HG03135 (cell line): ENCODE measurements around the gene SCRT2.
"Not testable (repeated sequence)": the region's sequence is repeated elsewhere in the genome, so short reads cannot be mapped to it uniquely, and the experiment has no call there.

Experiments
- ATAC-seq: cut with Tn5 transposase; IDR thresholded peaks from one replicate; pipeline ENCODE4 v1.9.1; 2021; ENCODE audit warnings: mild to moderate bottlenecking, moderate library complexity; ENCODE audit not compliant: unreplicated experiment

Gene SCRT2

DNA sequence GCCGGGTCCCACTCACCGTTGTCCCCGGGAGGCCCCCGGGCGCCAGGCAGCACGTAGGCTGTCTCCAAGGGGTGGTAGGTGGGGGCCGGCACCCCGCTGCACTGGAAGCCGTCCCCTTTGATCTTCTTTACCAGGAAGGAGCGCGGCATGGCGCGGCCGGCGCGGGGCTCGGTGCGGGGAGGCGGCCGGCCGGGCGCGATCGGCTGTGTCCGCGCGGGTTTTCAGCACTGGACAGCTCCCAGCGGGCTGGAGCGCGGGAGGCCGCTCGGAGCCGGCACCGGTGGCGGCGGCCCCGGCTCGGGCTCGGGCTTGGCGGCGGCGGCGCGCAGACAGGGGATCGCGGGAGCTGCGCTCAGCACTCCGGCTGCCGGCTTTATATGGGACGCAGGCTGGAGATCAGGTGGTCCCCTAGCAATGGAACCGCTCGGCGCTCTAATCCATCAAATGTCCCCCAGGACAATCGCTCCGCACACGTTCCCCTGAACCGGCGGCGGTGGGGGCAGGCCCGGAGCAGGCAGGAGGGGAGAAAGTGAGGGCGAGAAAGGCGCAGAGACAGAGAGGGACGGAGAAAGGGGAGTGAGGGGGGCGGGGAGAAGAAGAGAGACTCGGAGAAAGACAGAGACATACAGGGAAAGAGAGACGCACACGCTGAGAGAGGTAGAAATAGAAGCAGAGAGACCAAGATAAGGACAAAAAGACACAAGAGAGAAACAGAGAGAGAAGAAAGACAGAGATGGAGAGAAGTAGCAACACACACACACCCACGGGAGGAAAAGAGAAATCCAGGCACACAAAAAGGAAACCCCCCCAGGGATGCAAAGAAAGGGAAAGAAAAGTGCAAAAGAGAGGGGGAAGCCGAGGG is at the start of gene SCRT2:
TSS of gene SCRT2 (minus strand) at position 350 of the 862 bp plus-strand sequence. CDS start at position 149, 201 bp downstream.
- ATAC-seq: no peak

DNA sequence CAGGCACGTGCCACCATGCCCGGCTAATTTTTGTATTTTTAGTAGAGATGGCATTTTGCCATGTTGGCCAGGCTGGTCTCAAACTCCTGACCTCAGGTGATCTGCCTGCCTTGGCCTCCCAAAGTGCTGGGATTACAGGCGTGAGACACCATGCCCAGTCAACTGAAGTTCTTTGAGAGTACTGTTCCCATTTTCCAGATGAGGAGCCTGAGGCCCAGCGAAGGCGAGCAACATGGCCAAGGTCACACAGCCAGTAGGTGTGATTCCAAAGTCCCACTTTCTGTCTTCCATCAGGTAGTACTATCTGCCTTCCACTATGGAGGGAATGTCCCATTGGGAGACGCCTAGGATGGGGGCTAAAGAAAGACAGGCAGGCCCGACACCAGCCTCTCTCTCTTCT is 49.2 kb upstream of the SCRT2 start:
- ATAC-seq: not testable (repeated sequence)

DNA sequence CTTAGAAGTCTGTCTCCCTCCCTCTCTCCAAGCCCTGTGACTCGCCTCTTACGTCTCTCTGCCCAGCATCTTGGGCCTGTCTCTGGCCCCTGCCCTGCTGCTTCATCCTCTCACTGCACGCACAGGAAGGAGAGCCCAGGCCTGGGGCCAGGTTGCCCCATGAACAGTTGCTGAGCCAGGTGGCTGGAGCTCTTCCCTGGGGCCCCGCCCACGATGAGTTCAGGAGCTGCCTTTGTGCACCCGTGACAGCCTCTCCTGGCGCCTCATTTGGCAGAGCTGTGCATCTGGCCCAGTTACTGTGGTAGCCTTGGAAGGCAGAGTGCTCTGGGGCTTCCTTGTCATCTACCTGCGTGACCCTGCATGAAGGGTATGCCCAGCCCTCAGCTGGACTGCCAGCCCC is 48.2 kb upstream of the SCRT2 start:
- ATAC-seq: no peak

DNA sequence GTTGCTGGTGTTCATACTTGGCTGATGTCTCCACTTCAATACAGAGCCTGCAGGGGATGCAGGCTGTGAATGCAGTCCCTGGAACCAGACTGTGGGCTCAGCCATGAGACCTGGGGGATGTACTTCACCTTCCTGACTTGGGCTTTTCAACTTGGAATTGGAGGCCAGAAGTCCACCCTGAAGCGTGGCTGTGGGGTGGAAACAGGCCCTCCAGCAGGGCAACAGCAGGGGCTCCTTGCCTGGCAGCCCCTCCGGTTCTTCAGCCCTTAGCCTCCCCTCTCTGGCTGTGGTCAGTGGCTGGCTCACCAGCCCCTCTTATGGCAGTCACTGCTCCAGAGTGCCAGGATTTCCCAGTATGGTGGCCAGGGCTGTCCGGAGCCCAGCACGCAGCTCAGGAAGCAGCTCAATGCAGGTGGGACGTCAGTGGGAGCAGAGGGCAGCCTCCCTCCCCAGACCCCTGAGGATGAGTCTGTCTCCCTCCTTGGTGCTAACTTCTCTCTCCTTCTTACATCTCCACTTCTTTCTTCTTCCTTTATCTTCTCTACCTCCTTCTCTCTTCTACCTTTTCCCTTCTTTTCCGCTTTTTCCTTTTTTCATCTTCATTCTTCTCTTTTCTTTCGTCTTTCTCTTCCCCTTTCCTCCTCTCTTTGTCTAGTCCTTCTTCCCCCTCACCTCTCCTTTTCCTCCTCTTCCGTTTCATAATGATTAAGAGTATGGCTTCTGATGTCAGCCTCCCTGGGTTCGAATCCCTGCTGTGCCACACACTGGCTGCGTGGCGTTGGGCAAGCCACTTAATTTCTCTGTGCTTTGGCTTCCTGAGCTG is 47.4 kb upstream of the SCRT2 start:
- no peak for ATAC-seq

DNA sequence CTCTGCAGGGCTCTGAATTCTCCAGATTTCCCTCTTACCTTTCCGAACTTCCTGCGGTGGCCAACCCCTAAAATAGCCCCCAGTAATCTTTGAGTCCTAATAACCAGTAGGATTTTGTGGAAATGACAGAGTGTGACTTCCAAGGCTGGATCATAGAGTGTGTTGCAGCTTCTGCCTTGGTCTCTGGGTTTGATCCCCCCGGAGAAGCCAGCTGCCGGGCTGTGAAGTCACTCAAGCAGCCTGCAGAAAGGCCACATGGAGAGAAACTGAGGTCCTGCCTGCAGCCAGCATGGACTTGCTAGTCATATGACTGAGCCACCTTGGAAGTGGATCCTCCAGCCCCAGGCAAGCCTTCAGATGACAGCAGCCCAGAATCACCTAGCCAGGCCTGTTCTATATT is 46.3 kb upstream of the SCRT2 start:
- ATAC-seq: no peak

DNA sequence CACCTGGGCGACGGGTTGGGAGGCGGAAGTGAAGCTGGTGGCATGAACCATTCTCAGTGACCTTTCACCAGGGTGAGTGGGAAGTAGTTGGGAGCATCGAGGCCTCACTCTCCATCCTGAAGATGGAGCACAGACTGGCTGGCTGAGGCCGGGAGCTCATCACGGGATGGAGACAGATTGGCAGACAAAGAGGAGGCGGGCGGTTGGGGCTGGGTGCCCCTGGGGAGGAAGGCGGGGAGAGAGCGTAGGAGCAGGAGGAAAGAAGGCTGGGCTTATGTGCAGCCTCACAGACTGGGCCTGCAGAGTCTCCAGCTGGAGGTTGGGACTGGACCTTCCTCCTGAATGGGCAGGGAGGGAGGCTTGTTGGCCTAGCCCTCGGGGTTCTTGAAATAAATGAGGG is 44.2 kb upstream of the SCRT2 start:
- no peak for ATAC-seq

DNA sequence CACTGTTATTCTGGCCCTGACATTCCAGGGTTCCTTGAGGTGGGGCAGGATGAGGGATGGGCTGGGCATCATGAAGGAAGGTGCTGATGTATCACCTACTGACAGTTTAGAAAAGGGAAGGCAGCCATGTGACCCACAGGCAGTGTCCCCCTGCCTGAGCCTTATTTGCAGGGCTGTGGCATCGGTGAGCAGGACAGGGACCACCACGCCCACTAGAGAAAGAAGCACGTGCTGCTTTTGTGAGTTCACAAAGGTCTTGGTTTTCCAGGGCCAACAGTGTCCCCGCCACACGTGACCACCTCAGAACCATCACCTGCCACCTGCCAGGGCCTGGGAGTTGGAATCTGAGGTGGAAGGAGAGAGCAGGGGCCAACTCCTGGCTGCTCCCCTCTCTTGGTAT is 43.5 kb upstream of the SCRT2 start:
- ATAC-seq: no peak

DNA sequence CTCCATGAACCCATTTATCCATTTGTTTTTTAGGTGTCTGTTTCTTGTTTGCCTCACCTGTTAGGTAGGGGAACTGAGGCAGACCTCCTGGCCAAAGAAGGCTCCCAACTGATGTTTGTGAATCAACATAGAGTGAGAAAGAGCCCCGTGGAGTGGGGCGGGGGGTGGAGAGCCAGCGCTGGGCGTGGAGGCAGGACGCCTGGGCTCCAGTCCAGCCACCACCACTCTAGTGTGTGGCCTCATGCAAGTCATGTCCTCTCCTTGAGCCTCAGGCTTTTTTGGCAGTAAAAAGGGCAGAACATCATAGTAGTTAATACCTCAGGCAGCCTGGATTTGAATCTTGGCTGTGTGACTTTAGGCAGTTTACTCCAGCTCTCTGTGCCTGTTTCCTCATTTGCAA is 42.2 kb upstream of the SCRT2 start:
- ATAC-seq: no peak

DNA sequence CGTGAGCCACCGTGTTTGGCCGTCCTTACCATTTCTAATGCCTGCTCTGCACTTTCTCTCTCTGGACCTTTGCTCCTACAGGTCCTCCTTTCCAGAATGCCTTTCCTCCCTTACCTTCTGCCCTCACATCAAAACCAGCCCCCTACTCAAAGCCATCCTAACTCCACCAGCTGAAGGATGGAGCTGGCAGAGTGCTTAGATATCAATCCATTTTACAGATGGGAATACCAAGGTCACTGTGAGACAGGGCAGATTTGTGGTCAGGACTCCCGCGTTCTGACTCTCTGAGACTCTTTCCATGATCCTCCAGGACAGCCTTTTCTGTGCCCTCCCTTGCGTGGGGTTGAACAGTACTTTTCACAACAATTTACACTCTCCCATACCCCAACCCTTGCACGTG is 41.7 kb upstream of the SCRT2 start:
- ATAC-seq: no peak

DNA sequence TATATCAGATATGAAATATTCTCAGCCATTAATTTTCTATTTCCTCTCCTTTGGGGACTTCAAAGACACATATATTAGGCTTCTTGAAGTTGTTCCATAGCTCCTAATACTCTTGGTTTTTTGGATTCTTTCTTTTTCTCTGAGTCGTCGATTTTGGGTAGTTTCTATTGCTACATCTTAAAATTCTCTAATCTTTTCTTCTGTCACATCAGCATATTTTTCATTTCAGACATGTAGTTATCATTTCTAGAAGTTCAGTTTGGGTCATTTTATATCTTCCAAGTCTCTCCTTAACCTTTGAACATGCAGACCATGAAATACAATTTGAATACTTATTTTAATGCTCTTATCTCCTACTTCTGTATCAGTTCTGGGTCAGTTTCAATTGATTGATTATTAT is 38.9 kb upstream of the SCRT2 start:
- ATAC-seq: no peak

DNA sequence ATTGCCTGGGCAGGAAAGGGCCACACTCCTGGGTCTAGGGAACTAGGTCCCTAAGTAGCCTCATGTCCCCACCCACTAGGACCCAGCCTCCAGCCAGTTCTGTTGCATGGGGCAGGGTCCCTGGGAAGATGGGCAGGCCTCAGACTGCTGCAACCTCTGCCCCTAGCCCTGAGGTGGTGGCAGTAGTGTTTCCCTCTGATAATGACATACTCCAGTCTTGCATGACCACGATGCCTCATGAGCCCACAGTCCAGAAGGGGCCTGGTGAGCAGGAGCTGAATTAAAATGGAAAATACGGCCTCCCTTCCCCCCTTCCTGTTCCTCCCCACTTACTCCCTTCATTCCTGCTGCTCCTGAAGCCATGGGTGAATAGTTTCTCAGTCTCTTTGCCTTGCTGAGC is 36.0 kb upstream of the SCRT2 start:
- no peak for ATAC-seq

DNA sequence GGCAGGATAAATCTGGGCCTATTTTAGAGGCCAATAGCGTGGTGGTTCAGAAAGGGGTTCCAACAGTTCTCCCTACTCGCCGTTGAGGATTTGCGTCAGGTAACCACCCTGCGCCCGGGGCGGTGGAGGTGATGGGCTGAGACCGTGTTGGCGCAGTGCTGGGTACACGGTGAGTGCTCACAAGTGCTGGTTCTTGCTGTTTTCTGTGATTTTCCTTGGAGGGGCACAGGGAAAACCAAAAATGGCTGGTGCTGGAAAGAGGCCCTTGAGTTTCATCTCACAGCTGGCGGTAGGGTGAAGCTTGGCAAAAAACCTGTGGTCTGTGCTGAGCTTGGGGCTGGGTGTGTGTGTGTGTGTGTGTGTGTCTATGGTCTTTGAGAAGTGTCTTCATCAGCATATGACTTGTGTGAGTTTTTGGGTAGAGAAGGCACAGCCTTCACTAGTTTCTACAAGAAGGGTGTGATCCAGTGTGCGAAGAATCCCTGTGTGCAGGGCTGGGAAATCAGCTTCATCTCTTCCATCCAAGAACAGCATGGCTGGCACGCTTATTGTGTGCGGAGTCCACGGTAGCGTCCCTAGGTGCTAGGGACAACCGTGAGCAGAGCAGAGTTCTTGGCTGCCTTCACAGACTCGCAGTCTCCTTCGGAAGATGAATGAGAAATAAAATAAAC is 35.3 kb upstream of the SCRT2 start:
- no peak for ATAC-seq

DNA sequence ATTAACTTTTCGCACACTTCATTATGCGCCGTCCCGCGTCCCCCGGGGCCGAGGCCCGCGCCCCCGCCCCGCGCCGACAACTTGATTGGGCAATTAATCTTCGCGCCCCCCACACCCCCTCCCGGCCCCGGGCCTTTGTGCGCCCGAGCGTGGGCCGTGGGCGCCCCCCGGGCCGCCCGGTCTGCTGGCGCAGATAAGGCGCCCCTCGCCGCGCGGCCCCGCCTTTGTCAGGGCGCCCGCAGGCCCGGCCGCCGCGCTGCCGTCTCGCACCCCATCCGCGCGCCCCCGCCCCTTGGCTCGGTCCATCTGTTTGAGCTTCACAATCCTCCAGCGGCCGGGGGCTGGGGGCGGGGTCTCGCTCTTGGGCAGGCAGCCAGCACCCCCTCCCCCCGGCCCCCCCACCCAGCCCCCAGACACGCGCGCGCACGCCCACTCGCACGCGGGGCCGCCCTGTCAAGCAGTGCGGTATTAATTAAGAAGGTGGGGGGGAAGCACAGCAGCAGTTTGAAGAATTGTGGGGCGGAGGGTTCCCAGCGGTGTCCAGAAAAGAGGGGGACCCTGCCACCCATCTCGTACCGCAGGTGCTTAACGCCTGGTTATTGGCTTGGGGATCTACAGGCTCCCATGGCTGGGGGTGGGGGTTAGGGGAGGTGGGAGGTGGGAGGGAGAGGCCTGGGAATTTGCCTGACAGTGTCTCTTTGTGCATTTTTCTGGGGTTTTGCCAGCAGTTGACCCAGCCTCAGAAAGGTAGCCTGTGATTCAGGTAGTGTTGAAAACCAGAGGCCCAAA is 34.6 kb upstream of the SCRT2 start:
- ATAC-seq: no peak

DNA sequence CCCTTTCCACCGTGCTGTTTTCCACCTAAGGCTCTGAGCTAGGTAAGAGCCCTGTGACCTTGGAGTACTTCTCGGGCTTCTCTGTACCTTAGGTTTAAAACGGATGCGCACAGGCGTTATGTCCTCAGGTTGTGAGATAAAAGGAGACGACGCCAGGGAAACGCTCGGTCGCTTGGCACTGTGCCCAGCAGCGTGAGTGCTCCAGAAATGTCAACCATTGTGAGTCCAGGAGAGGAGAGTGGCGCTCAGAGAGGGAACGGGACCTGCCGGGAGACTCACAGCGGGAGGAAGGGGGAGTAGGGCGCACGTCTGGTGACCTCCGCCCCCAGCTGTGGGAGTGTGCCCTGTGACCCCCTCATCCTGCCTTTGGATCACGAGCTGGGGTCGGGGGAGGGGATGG is 33.8 kb upstream of the SCRT2 start:
- no peak for ATAC-seq

DNA sequence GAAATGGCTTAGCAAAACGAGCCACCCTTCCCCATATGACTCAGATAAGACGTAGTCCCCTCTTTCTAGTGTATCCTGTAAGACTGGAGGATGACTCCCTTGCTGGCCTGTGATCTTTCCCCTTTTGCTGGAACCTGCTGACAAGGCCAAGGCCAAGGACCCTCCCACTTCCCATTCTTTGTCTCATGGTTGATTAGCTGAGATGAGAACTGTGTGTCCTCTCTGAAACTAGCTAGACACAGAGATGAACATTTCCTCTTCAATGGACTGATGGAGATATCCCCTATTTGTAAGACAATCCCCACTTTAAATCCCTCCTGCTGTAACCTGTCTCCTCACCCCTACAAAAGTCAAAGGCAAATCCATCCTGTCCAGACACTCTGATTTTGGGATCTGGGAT is 33.4 kb upstream of the SCRT2 start:
- no peak for ATAC-seq

DNA sequence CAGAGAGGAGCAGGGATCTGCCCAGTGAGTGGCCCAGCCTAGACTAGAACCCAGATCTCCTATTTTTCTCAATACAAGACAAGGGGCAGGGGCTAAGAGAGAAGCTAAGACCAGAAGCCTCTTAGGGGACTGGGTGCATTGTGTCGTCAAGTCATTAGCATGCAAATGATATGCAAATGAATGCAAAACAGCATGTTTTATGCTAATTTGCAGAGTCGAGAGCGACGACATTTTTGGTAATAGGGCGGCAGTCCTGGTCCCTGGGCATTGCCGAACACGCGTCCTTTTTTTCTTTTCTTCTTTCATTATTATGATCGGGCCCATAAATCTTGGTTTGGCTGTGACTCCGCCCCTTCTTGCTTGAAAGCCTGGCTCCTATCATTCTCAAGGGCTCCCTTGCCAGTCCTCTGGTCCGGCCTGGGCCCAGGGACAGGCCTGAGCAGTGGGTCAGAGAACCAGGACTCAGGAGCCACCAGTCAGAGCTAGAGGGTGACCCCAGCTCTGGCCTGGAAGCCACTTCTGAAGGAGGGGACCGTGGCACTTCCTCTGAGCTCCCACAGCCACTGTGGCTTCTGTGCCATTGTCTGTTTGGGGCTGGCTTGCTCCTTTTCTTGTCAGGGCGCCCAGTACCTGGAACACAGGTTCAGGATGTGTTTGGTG is 32.0 kb upstream of the SCRT2 start:
- no peak for ATAC-seq

DNA sequence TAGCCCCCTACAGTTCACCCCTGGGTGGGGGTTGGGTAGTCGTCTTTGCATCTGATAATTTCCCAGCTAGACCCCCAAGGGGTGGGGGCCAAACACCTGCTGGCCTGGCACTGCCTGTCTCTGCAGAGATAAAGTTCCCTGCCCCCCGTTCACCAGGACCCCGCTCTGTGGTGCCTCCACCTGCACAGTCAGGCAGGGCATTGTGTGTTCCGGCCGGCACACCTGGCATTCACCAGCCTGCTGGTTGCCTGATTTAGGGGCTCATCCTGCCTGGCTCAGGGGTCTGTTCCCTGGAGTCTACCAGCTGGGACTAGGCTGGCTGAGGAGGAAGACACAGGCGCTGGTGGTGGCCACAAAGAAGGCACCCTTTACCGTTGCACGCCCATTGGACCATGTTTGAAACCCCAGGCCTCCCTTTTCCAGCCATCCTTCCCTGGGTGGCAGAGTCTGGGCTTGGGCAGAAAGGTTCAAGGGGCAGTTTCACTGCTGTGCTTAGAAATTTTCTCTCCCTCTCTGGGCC is 30.8 kb upstream of the SCRT2 start:
- ATAC-seq: no peak

DNA sequence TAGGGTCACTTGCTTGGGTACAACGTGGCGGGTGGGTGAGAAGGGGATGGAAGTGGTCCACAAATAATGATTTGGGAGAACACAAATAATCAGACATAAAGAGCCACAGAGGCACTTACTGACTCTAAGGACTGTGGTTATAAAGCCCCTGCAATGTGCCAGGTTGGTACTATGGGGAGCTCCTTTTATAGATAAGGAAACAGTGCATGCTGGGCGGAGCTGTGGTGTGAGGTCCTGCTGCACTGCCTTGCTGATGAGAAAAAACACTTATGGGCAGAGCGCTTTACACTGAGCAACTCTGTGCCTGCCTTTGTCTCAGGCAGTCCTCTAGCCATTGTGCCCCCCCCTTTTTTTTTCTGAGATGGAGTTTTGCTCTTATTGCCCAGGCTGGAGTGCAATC is 29.1 kb upstream of the SCRT2 start:
- ATAC-seq: no peak

DNA sequence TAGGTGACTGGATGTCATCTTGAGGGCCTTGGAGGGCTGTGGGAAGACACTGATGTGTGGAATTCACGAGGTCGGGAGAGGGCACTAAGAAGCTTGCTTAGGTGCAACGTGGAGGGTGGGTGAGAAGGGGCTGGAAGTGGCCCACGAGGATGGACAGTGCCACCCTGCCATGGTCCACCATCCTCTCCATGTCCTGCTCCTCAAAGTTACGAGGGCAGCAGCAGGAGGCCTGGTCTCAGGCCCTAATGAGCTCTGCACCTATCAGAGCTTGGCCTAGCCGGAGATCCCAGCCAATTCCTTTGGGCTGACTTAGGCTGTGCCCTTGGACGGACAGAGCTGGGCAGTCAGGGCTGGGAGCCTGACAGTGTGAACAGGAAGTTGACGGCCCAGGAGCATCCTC is 27.8 kb upstream of the SCRT2 start:
- no peak for ATAC-seq

DNA sequence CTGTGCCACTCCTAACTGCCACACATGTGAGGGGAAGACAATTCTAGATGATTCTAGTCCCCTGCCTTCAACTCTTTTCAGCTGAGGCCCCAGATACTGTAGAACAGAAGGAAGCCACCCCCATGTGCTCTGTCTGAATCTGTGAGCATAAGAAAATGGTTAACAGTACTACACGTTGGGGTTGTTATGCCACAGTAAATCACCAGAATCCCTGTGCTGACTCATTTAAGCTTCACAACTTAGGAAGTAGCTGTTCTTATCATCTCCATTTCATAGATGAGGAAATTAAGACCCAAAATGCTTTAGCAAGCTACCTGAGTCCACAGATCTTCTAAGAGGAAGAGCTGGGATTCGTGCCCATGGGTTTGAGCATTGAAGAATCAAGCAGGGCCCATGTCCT is 27.4 kb upstream of the SCRT2 start:
- no peak for ATAC-seq
